SW480 (cell line): ENCODE data around the gene TM4SF20.

Experiments used
- DNase-seq: peaks from one replicate; pipeline ENCODE4 v3.0.0-alpha.2; 2016; ENCODE audit warnings: low spot score

The TM4SF20 gene

DNA sequence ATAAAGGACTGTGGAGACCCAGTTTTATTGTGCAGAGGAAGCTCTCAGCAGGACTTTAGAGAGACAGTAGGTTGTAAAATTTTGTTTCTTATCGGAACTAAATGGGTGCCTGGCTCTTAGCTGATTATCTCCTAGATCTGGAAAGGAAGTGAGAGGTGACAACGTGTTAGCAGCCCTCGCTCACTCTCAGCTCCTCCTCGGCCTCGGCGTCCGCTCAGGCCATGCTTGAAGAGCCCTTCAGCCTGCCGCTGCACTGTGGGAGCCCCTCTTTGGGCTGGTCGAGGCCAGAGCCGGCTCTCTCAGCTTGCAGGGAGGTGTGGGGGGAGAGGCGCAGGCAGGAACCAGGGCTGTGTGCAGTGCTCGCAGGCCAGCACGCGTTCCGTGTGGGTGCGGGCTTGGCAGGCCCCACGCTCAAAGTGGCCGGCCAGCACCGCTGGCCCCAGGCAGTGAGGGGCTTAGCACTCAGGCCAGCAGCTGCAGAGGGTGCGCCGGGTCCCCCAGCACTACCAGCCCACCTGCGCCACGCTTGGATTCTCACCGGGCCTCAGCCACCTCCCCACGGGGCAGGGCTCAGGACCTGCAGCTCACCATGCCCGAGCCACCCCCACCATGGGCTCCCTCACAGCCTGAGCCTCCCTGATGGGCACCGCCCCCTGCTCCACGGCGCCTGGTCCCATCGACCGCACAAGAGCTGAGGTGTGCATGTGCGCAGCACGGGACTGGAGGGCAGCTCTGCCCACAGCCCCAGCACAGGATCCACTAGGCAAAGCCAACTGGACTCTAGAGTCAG, 58.6 kb downstream of the TM4SF20 start:
- no peak for DNase-seq

DNA sequence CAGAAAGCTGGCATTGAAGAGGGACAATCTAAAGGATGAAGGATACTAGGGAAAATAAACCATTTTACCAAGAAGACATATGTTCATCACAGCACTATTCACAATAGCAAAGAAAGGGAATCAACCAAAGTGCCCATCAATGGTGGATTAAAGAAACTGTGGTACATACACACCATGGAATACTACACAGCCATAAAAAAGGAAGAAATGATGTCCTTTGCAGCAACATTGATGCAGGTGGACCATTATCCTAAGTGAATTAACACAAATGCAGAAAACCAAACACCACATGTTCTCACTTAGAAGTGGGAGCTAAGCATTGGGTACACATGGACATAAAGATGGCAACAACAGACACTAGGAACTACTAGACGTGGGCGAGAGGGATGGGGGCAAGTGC, 61.3 kb downstream of the TM4SF20 start:
- no peak for DNase-seq

DNA sequence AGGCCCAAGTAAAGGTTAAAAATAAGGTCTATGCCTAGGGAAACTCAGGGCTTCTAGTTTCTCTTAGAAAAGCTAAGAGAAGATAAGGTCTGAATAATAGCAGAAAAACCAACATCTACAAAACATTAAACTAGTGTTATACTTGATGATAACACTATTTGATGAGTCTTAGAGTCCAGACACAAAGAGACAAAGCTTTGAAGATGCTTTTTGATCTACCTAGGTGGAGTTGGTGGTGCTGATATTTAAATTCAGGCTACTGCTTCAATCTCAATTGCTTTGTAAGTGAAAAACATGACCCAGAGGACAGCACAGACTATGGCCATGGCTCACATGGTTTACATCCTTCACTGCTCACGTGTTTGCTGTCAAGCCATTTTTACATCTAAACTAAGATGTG, 65.8 kb downstream of the TM4SF20 start:
- DNase-seq: no peak

DNA sequence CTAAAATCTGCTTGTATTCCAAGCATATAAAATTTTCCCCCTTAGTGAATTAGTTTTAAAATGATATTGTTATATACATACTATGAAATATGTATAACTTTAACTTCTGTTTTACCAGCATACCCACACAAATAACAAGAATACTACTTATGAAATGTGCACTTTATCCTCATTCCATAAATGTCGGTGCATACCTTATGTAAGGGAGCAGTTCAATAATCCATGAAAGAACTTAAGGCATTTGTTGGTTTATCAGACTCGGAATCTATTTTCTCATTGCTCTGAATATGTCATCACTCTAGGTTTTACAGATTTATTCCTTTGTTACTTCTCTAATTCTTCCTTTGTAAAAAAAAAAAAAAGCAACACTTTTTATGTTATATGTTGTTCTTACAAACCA, 66.5 kb downstream of the TM4SF20 start:
- DNase-seq: no peak
